OCI-LY1 (cell line): Measurements from ENCODE around the gene TRA2B.

Experiments used
- H2AFZ ChIP-seq: fragments of 200-600 bp; sonication (generic), shearing (Covaris generic); 2 replicates; pipeline ENCODE4 v1.6.0; 2014; ENCODE audit warnings: antibody characterized with exemption, mild to moderate bottlenecking, low read length
- H3F3A ChIP-seq: fragments of 200-600 bp; sonication (generic), shearing (Covaris generic); 2 replicates; pipeline ENCODE4 v1.6.0; 2014; ENCODE audit warnings: mild to moderate bottlenecking, antibody characterized with exemption, low read length, moderate library complexity; ENCODE audit not compliant: insufficient read depth
- H3K27ac ChIP-seq: fragments of 200-600 bp; sonication (generic); 2 replicates; pipeline ENCODE4 v1.5.1; 2014; ENCODE audit warnings: low read length, mixed run types, mild to moderate bottlenecking, low read depth; ENCODE audit not compliant: poor library complexity, severe bottlenecking
- H3K27me3 ChIP-seq: fragments of 200-600 bp; sonication (generic); 2 replicates; pipeline ENCODE4 v1.6.0; 2014; ENCODE audit warnings: antibody characterized with exemption, mild to moderate bottlenecking, low read length, moderate library complexity; ENCODE audit not compliant: insufficient read depth
- H3K36me3 ChIP-seq: fragments of 200-600 bp; sonication (generic); 2 replicates; pipeline ENCODE4 v1.6.1; 2014; ENCODE audit warnings: mild to moderate bottlenecking, antibody characterized with exemption, low read length, moderate library complexity, mixed read lengths; ENCODE audit not compliant: insufficient read depth
- H3K4me1 ChIP-seq: fragments of 200-600 bp; sonication (generic); 2 replicates; pipeline ENCODE4 v1.5.1; 2014; ENCODE audit warnings: mild to moderate bottlenecking, low read length, moderate library complexity; ENCODE audit not compliant: insufficient read depth, severe bottlenecking
- H3K4me2 ChIP-seq: fragments of 200-600 bp; sonication (generic), shearing (Covaris generic); 2 replicates; pipeline ENCODE4 v1.6.1; 2014; ENCODE audit warnings: low read length
- H3K4me3 ChIP-seq: fragments of 200-600 bp; sonication (generic); 2 replicates; pipeline ENCODE4 v1.5.1; 2014; ENCODE audit warnings: low read length, low read depth, mild to moderate bottlenecking, mixed read lengths; ENCODE audit not compliant: poor library complexity, severe bottlenecking
- H3K79me2 ChIP-seq: fragments of 200-600 bp; shearing (Covaris generic); 2 replicates; pipeline ENCODE4 v1.6.1; 2016; ENCODE audit warnings: mixed run types, low read length, mixed read lengths; ENCODE audit not compliant: insufficient read depth
- H3K9ac ChIP-seq: fragments of 200-600 bp; sonication (generic), shearing (Covaris generic); 2 replicates; pipeline ENCODE4 v1.6.1; 2014; ENCODE audit warnings: mild to moderate bottlenecking, low read length, mixed read lengths
- H3K9me2 ChIP-seq: fragments of 200-600 bp; sonication (generic), shearing (Covaris generic); 2 replicates; pipeline ENCODE4 v1.6.1; 2014; ENCODE audit warnings: low read depth, mild to moderate bottlenecking, low read length, mixed read lengths
- H3K9me3 ChIP-seq: fragments of 200-600 bp; shearing (Covaris generic); 2 replicates; pipeline ENCODE4 v1.6.1; 2014; ENCODE audit warnings: low read length, mixed read lengths
- H4K20me1 ChIP-seq: fragments of 200-600 bp; sonication (generic), shearing (Covaris generic); 2 replicates; pipeline ENCODE4 v1.6.0; 2016; ENCODE audit warnings: mild to moderate bottlenecking, low read length; ENCODE audit not compliant: insufficient read depth
- CTCF ChIP-seq: fragments of 200-600 bp; sonication (generic), shearing (Covaris generic); IDR thresholded peaks from 2 replicates; pipeline ENCODE4 v1.5.1; 2017; ENCODE audit warnings: mild to moderate bottlenecking, antibody characterized with exemption, low read length, moderate library complexity, mixed read lengths
- EZH2 ChIP-seq: fragments of 200-600 bp; sonication (generic), shearing (Covaris generic); IDR thresholded peaks from 2 replicates; pipeline ENCODE4 v1.8.0; 2017; ENCODE audit warnings: borderline replicate concordance, mixed run types, mild to moderate bottlenecking, antibody characterized with exemption, low read length, moderate library complexity, mixed read lengths

Gene TRA2B

GRCh38 chr3:185887066-185887465, 50.7 kb downstream of the TRA2B start:
- H3K4me2 ChIP-seq, result no peak overlapping the region
- no peaks in the 10 kb centered on the region; the same call in 1 of the 2 replicates for H3K9me2 ChIP-seq
- H4K20me1 ChIP-seq, result no peaks in the 10 kb centered on the region
- H3K9ac ChIP-seq, result no peak overlapping the region
- H3K79me2 ChIP-seq, result no peaks in the 10 kb centered on the region
- H3K27ac ChIP-seq, result no peak overlapping the region
- H3K27me3 ChIP-seq, result no peaks in the 10 kb centered on the region
- H3K36me3 ChIP-seq, result no peaks in the 10 kb centered on the region
- no peaks in the 10 kb centered on the region for H3K4me1 ChIP-seq
- H2AFZ ChIP-seq, result no peak overlapping the region
- TF ChIP-seq CTCF (no peak), EZH2 (no peak)
- no peaks in the 10 kb centered on the region for H3K9me3 ChIP-seq
- no peak overlapping the region for H3K4me3 ChIP-seq
- H3F3A ChIP-seq, result no peaks in the 10 kb centered on the region

- no peaks in the 10 kb centered on the region for H3K4me1 ChIP-seq
- H3F3A ChIP-seq, result no peaks in the 10 kb centered on the region
- no peaks in the 10 kb centered on the region for H3K36me3 ChIP-seq
- H3K79me2 ChIP-seq, result no peaks in the 10 kb centered on the region
- no peak overlapping the region for H3K4me3 ChIP-seq
- no peaks in the 10 kb centered on the region for H4K20me1 ChIP-seq
- no peak overlapping the region for H3K4me2 ChIP-seq
- no peak overlapping the region for H3K27ac ChIP-seq
- TF ChIP-seq CTCF (no peak), EZH2 (no peak)
- no peak overlapping the region for H2AFZ ChIP-seq
- no peak overlapping the region for H3K9ac ChIP-seq
- no peaks in the 10 kb centered on the region for H3K9me3 ChIP-seq
- H3K27me3 ChIP-seq, result no peaks in the 10 kb centered on the region
- H3K9me2 ChIP-seq, result no peaks in the 10 kb centered on the region
Measured at GRCh38 chr3:185884641-185885040, 53.2 kb downstream of the TRA2B start.

GRCh38 chr3:185881926-185882325, 55.9 kb downstream of the TRA2B start:
- no peaks in the 10 kb centered on the region for H3K4me1 ChIP-seq
- no peaks in the 10 kb centered on the region for H3K36me3 ChIP-seq
- H3K9me3 ChIP-seq, result no peaks in the 10 kb centered on the region
- no peak overlapping the region for H3K4me3 ChIP-seq
- no peak overlapping the region for H3K4me2 ChIP-seq
- H3K79me2 ChIP-seq, result no peaks in the 10 kb centered on the region
- no peak overlapping the region for H2AFZ ChIP-seq
- no peaks in the 10 kb centered on the region for H3K9me2 ChIP-seq
- H4K20me1 ChIP-seq, result no peaks in the 10 kb centered on the region
- no peaks in the 10 kb centered on the region for H3F3A ChIP-seq
- no peak overlapping the region for H3K9ac ChIP-seq
- TF ChIP-seq EZH2, result no peak
- no peak for TF ChIP-seq CTCF
- H3K27ac ChIP-seq, result no peak overlapping the region
- no peaks in the 10 kb centered on the region for H3K27me3 ChIP-seq
